Adipocyte (in vitro differentiated cells): Measurements from ENCODE around the gene RNF111.
A peak's percentile ranks its signal among the peaks of the same experiment; 100 is the strongest.

Experiments
- DNase-seq: peaks from one replicate; pipeline ENCODE4 v3.0.0-alpha.2; 2015; ENCODE audit warnings: low read depth
- H3K27me3 ChIP-seq: replicated peaks from 2 replicates; pipeline ENCODE4 v1.7.0; 2013; ENCODE audit warnings: mild to moderate bottlenecking, low read length, moderate library complexity; ENCODE audit not compliant: control insufficient read depth, insufficient read depth
- H3K36me3 ChIP-seq: 2 replicates; pipeline ENCODE4 v1.7.0; 2013; ENCODE audit warnings: low read length, mild to moderate bottlenecking, moderate library complexity; ENCODE audit not compliant: control insufficient read depth, insufficient read depth, severe bottlenecking
- H3K4me1 ChIP-seq: 2 replicates; pipeline ENCODE4 v1.7.0; 2013; ENCODE audit warnings: mild to moderate bottlenecking, low read length, moderate library complexity; ENCODE audit not compliant: control insufficient read depth, insufficient read depth
- H3K4me3 ChIP-seq: 2 replicates; pipeline ENCODE4 v1.7.0; 2013; ENCODE audit warnings: mild to moderate bottlenecking, low read length, moderate library complexity
- H3K9ac ChIP-seq: 2 replicates; pipeline ENCODE4 v1.7.0; 2013; ENCODE audit warnings: mild to moderate bottlenecking, low read length, moderate library complexity
- H3K9me3 ChIP-seq: 2 replicates; pipeline ENCODE4 v1.7.0; 2013; ENCODE audit warnings: mild to moderate bottlenecking, low read length, moderate library complexity; ENCODE audit not compliant: control insufficient read depth

Gene RNF111

DNA sequence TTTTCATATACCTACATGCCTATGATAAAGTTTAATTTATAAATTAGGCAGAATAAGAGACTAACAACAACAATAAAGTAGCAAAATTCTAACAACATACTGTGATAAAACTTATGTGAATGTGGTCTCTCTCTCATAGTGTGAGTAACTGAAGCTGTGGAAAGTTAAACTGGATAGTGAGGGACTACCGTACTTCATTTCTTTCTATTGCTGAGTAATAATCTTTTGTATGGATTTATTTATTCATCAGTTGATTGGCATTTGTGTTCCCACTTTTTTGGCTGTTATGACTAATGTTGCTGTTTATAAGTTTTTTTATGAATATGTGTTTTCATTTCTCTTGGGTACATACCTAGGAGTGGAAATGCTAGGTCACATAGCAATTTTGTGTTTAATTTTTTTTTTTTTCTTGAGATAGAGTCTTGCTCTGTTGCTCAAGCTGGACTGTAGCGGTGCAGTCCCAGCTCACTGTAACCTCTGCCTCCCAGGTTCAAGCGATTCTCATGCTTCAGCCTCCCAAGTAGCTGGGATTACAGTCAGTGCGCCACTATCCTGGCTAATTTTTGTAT lies 41.0 kb downstream of the RNF111 start:
- peaks cover 5% of the 10 kb centered on the region for H3K4me1 ChIP-seq
- peaks cover 25% of the 10 kb centered on the region for H3K36me3 ChIP-seq
- no peak for DNase-seq
- no peaks in the 10 kb centered on the region for H3K9me3 ChIP-seq
- H3K9ac ChIP-seq: no peak overlapping the region
- H3K4me3 ChIP-seq: no peak overlapping the region
- H3K27me3 ChIP-seq: no peaks in the 10 kb centered on the region

DNA sequence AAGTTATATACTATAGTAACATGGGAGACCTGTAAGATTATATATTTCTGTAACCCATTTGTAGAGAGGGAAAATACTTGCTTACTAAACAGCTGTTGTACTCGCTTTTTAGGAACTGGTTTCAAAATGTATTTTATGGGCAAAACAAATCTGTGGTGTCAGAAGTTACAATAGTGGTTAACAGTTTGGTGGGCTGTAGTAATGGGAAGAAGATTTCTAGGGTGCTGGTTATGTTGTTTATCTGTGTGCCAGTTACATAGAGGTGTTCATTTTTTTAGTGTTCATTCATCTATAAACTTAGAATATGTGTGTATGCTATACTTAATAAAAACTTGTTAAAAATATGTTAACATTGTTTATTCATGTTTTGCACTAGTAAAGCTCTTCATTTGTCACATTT lies 42.1 kb downstream of the RNF111 start:
- no peak for DNase-seq
- Histone ChIP-seq H3K4me1 (peaks cover 5% of the 10 kb centered on the region), H3K4me3 (no peak overlapping the region), H3K9me3 (no peaks in the 10 kb centered on the region), H3K36me3 (peaks cover 29% of the 10 kb centered on the region), H3K27me3 (no peaks in the 10 kb centered on the region), H3K9ac (no peak overlapping the region)

DNA sequence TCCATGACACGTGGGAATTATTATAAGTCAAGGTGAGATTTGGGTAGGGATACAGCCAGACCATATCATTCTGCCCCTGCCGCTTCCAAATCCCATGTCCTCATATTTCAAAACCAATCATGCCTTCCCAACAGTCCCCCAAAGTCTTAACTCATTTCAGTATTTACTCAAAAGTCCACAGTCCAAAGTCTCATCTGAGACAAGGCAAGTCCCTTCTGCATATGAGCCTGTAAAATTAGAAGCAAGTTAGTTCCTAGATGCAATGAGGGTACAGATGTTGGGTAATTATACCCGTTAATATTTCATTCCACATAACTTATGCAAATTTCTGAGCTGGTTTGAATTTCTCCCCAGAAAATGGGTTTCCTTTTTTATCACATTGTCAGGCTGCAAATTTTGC lies 47.7 kb downstream of the RNF111 start:
- peaks cover 46% of the 10 kb centered on the region for H3K36me3 ChIP-seq
- H3K4me1 ChIP-seq: peaks cover 5% of the 10 kb centered on the region
- DNase-seq: no peak
- no peaks in the 10 kb centered on the region for H3K9me3 ChIP-seq
- H3K27me3 ChIP-seq: no peaks in the 10 kb centered on the region
- H3K4me3 ChIP-seq: no peak overlapping the region
- H3K9ac ChIP-seq: no peak overlapping the region

DNA sequence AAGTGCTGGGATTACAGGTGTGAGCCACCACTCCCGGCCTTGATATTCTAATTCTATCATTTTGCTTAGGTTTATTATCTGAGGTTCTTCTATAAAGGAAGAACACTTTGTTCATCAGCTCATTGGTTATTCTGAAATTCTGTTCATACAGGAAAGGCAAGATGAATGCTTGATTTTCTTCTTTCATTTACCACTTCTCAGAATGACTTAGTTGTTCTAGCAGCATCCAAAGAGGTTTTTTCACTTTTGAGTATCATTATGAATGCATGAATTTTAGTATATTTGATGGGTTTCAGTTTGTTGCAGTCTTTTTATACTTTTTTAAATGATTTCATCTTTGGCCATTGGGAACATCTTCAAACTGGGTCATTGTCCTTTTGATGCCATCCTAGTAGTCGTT lies 51.8 kb downstream of the RNF111 start:
- Histone ChIP-seq H3K9ac (no peak overlapping the region), H3K9me3 (no peaks in the 10 kb centered on the region), H3K36me3 (peaks cover 33% of the 10 kb centered on the region), H3K4me3 (no peak overlapping the region), H3K4me1 (no peaks in the 10 kb centered on the region), H3K27me3 (no peaks in the 10 kb centered on the region)
- DNase-seq: no peak

DNA sequence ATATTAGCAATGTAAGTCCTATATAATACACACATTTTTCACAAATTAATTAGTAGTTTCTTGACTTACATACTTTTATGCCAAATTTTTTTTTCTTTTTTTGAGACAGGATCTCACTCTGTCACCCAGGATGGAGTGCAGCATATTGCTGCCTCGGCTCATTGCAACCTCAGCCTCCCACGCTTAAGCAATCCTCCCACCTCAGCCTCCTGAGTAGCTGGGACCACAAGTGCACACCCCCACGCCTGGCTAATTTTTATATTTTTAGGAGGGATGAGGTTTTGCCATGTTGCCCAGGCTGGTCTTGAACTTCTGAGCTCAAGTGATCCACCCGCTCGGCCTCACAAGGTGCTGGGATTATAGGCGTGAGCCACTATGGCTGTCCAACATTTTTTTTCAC lies 54.6 kb downstream of the RNF111 start:
- no peak for DNase-seq
- peaks cover 32% of the 10 kb centered on the region for H3K36me3 ChIP-seq
- no peaks in the 10 kb centered on the region for H3K27me3 ChIP-seq
- no peaks in the 10 kb centered on the region for H3K4me1 ChIP-seq
- no peak overlapping the region for H3K4me3 ChIP-seq
- H3K9ac ChIP-seq: no peak overlapping the region
- H3K9me3 ChIP-seq: no peaks in the 10 kb centered on the region

DNA sequence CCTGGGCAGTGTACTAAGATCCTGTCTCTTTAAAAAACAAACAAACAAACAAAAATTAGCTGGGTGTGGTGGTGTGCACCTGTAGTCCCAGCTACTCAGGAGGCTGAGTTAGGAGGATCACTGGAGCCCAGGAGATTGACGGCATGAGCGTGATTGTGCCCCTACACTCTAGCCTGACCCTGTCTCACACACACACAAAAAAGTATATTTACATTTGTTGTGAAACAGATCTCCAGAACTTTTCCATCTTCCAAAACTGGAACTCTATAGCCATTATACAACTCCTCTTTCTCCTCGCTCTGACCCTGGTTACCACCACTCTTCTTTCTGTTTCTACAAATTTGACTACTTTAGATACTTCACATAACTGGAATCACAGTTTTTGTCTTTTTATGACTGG lies 61.4 kb downstream of the RNF111 start:
- Histone ChIP-seq H3K36me3 (peaks cover 19% of the 10 kb centered on the region), H3K9me3 (no peaks in the 10 kb centered on the region), H3K4me1 (peaks cover 8% of the 10 kb centered on the region), H3K4me3 (no peak overlapping the region), H3K27me3 (no peaks in the 10 kb centered on the region), H3K9ac (no peak overlapping the region)
- no peak for DNase-seq

DNA sequence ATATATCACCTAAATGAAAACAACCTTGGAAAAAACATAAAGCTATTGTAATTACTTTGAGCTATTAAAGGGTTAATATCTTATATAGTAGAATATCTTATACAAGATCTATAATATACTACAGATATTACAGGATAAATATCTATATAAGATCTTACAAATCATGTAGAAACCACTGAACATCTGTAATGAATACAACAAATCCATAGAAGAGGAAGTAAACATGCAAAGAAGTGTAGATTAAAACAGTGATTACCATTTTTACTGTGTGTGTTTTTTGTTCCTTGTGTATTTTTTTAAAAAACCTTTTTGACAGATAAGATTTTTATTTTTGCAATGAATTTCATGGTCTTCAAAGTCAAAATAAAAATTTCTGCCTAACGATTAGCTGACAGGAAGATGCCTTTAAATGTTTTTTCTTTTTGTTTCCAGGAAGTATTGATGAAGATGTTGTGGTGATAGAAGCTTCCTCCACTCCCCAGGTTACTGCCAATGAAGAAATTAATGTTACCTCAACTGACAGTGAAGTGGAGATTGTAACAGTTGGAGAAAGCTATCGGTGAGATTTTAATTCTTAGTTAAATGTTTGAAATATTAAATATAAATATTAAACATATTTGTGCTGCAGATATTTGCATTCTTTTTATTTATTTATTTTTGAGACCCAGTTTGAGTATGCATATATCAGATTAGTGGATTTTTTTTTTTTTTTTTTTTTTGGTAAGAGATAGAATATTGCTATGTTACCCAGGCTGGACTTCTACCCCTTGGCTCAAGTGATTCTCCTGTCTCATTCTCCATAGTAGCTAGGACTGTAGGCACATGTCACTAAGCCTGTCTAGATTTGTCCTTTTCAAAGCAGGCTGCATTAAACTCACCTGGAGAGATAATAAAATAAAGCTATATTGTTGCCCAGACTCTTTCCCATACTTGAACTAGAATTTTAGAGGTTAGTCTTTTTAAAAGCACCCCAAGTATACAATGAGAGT lies 64.7 kb downstream of the RNF111 start:
- H3K9ac ChIP-seq: no peak overlapping the region
- no peak overlapping the region for H3K4me3 ChIP-seq
- no peaks in the 10 kb centered on the region for H3K27me3 ChIP-seq
- peaks cover 38% of the 10 kb centered on the region for H3K36me3 ChIP-seq
- no peaks in the 10 kb centered on the region for H3K9me3 ChIP-seq
- no peak for DNase-seq
- peaks cover 8% of the 10 kb centered on the region for H3K4me1 ChIP-seq

DNA sequence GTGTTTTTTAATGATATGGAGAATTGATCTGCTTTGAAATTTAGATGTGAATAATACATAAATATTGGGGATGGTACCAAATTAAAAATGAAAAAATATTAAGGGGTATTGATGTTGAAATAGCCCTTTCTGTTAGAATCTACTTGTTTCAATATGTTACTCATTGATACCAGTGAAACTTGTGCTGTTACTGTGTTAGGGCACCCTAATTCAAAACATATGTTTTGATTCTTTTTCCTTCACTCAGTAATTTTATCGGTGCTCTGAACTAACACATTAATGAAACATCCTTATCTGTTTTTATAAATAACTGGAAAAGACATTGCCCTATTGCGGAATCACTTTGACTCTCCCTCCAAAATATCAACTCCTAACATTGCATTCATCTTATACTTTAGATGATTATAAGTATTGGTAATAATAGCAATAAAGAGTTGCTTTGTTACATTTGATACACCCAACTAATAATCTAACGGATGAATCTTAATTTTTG lies 65.5 kb downstream of the RNF111 start:
- peak; percentile 17 for DNase-seq
- no peaks in the 10 kb centered on the region for H3K27me3 ChIP-seq
- H3K36me3 ChIP-seq: peaks cover 44% of the 10 kb centered on the region

DNA sequence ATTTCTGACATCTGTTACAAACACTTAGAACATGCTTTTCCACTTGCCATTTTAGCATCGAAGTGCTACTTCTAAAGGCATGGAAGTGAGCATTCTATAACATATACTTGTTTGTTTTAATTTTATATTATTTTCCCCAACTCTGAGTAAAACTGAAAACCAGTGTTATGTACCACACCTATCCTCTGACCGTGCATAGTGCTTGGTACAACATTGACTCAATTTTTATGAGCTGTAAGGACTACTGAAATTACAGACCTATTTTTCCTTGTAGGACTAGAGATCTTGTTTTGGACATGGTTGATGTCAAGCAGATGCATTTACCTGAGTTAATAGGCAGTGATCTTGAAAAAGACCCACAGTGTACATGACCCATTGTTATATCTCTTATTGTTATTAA lies 66.0 kb downstream of the RNF111 start:
- no peaks in the 10 kb centered on the region for H3K9me3 ChIP-seq
- peaks cover 49% of the 10 kb centered on the region for H3K36me3 ChIP-seq
- H3K9ac ChIP-seq: no peak overlapping the region
- H3K27me3 ChIP-seq: no peaks in the 10 kb centered on the region
- H3K4me3 ChIP-seq: no peak overlapping the region
- peaks cover 8% of the 10 kb centered on the region for H3K4me1 ChIP-seq
- no peak for DNase-seq

More for the DNA sequence above, 65.5 kb downstream of the RNF111 start:
- H3K9ac ChIP-seq: no peak overlapping the region
- no peak overlapping the region for H3K4me3 ChIP-seq
- H3K4me1 ChIP-seq: peaks cover 8% of the 10 kb centered on the region
- H3K9me3 ChIP-seq: no peaks in the 10 kb centered on the region

DNA sequence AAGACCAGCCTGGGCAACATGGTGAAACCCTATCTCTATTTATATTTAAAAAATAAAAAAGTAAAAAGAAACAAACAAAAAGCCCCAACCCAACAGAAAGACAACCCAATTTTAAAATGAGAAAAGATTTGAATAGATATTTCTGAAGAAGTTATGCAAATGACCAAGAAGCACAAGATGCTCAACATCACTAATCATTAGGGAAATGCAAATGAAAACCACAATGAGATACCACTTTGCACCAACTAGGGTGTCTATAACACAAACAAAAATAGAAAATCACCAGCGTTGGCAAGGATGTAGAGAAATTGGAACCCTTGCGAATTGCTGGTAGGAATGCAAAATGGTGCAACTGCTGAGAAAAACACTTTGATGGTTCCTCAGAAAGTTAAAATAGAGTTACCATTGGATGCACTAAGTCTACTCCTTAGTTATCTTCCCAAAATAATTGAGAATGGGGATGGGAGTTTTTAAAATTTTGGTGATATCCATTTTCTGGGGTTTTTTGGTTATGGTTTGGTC lies 71.7 kb downstream of the RNF111 start:
- no peak for DNase-seq
- H3K36me3 ChIP-seq: peaks cover 79% of the 10 kb centered on the region
- no peaks in the 10 kb centered on the region for H3K9me3 ChIP-seq
- H3K4me1 ChIP-seq: peaks cover 28% of the 10 kb centered on the region
- H3K4me3 ChIP-seq: no peak overlapping the region
- no peaks in the 10 kb centered on the region for H3K27me3 ChIP-seq
- no peak overlapping the region for H3K9ac ChIP-seq

DNA sequence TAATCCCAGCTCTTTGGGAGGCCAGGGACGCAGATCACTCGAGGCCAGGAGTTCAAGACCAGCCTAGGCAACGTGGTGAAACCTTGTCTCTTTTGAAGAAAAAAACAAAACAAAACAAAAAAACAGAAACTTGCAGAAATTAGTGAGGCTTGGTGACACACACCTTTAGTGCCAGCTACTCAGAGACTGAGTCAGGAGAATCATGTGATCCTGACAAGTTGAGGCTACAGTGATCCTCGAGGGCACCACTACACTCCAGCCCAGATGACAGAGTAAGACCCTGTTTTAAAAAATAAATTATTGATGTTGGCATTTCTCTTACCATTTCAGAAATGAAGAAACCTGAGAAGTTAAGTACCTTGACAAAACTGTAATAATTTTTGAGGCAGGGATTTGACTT lies 72.9 kb downstream of the RNF111 start:
- peaks cover 74% of the 10 kb centered on the region for H3K36me3 ChIP-seq
- H3K4me1 ChIP-seq: peaks cover 28% of the 10 kb centered on the region
- H3K27me3 ChIP-seq: no peaks in the 10 kb centered on the region
- H3K4me3 ChIP-seq: no peak overlapping the region
- H3K9ac ChIP-seq: no peak overlapping the region
- no peak for DNase-seq
- H3K9me3 ChIP-seq: no peaks in the 10 kb centered on the region
